WTC11 (cell line): Measurements from ENCODE around the gene GPC6. TPM values are rescaled to one million over a fixed set of nuclear protein-coding genes. Genes with fewer than 3 reads are reported as not detected.

Source experiments
- ATAC-seq: fragments of 200-7000 bp; cut with Tn5 transposase; 2 replicates; pipeline ENCODE4 v1.10.0; 2021; ENCODE audit warnings: mild to moderate bottlenecking, moderate library complexity
- CTCF ChIA-PET: fragments of 300-600 bp; sonication (Branson Sonifier 250); formaldehyde crosslinking; loops from one replicate; lab custom pipeline; 2021; ENCODE audit warnings: antibody characterized with exemption; lab: Charles Lee
- POLR2A ChIA-PET: fragments of 350-600 bp; sonication (Branson Sonifier 250); formaldehyde crosslinking; loops from one replicate; lab custom pipeline; 2021; ENCODE audit warnings: antibody characterized with exemption; lab: Charles Lee
- DNase-seq: peaks from one replicate; pipeline ENCODE4 v3.0.0; 2021; ENCODE audit warnings: low spot score
- H3K27ac Mint-ChIP-seq: 2 replicates; pipeline ENCODE4 v1.8.0; 2021; ENCODE audit warnings: mixed read lengths
- H3K27me3 Mint-ChIP-seq: 2 replicates; pipeline ENCODE4 v1.8.0; 2021; ENCODE audit warnings: low read depth, mild to moderate bottlenecking, moderate library complexity, mixed read lengths
- H3K36me3 Mint-ChIP-seq: 2 replicates; pipeline ENCODE4 v1.8.0; 2021; ENCODE audit warnings: mixed read lengths
- H3K4me1 Mint-ChIP-seq: 2 replicates; pipeline ENCODE4 v1.8.0; 2022; ENCODE audit warnings: mixed read lengths
- H3K4me3 Mint-ChIP-seq: 2 replicates; pipeline ENCODE4 v1.8.0; 2021; ENCODE audit warnings: mild to moderate bottlenecking, moderate library complexity, mixed read lengths
- H3K9me3 Mint-ChIP-seq: 2 replicates; pipeline ENCODE4 v1.8.0; 2021; ENCODE audit warnings: mixed read lengths
- EMX1 ChIP-seq: fragments of 250-450 bp; sonication (Bioruptor Pico); IDR thresholded peaks from 2 replicates; pipeline ENCODE4 v1.8.0; 2021; ENCODE audit warnings: mild to moderate bottlenecking
- ETV6 ChIP-seq: sonication (generic); formaldehyde crosslinking; IDR thresholded peaks from 2 replicates; pipeline ENCODE4 v1.8.1; 2022; ENCODE audit warnings: mild to moderate bottlenecking, missing genetic modification reagents
- HMGA2 ChIP-seq: fragments of 250-450 bp; sonication (Bioruptor Pico); IDR thresholded peaks from 2 replicates; pipeline ENCODE4 v1.4.0; 2021; ENCODE audit warnings: mild to moderate bottlenecking, moderate library complexity
- NR3C1 ChIP-seq: sonication (generic); formaldehyde crosslinking; conservative IDR thresholded peaks from 2 replicates; pipeline ENCODE4 v1.8.1; 2023; ENCODE audit warnings: low read depth, mild to moderate bottlenecking, missing genetic modification reagents
- TEAD4 ChIP-seq: sonication (generic); formaldehyde crosslinking; IDR thresholded peaks from 2 replicates; pipeline ENCODE4 v1.8.0; 2022; ENCODE audit warnings: mild to moderate bottlenecking, missing genetic modification reagents
- ZNF138 ChIP-seq: sonication (generic); formaldehyde crosslinking; conservative IDR thresholded peaks from 2 replicates; pipeline ENCODE4 v1.8.1; 2022; ENCODE audit warnings: mild to moderate bottlenecking, moderate library complexity, missing genetic modification reagents
- total RNA-seq: library from RNA; stranded (reverse); gene quantifications from 3 replicates; pipeline ENCODE4 v1.2.3, GENCODE V29; 2021
- TF ChIP-seq, protein P1 (sequence below): sonication (generic); formaldehyde crosslinking; IDR thresholded peaks from 2 replicates; pipeline ENCODE4 v1.8.1; 2023; ENCODE audit warnings: mild to moderate bottlenecking, moderate library complexity, missing genetic modification reagents
- TF ChIP-seq, protein P2 (sequence below): sonication (generic); formaldehyde crosslinking; IDR thresholded peaks from 2 replicates; pipeline ENCODE4 v1.8.1; 2022; ENCODE audit warnings: mild to moderate bottlenecking, missing genetic modification reagents, moderate library complexity, borderline replicate concordance
- TF ChIP-seq, protein P3 (sequence below): fragments of 250-450 bp; sonication (Bioruptor Pico); conservative IDR thresholded peaks from 2 replicates; pipeline ENCODE4 v1.9.0; 2021; ENCODE audit warnings: mild to moderate bottlenecking
- TF ChIP-seq, protein P4 (sequence below): fragments of 250-450 bp; sonication (Bioruptor Pico); IDR thresholded peaks from 2 replicates; pipeline ENCODE4 v1.9.0; 2021; ENCODE audit warnings: mild to moderate bottlenecking, borderline replicate concordance
- TF ChIP-seq, protein P5 (sequence below): sonication (generic); formaldehyde crosslinking; IDR thresholded peaks from 2 replicates; pipeline ENCODE4 v1.8.1; 2022; ENCODE audit warnings: low read depth, missing genetic modification reagents, borderline replicate concordance
- TF ChIP-seq, protein P6 (sequence below): fragments of 250-450 bp; sonication (Bioruptor Pico); IDR thresholded peaks from 2 replicates; pipeline ENCODE4 v2.1.2; 2022; ENCODE audit warnings: mild to moderate bottlenecking, moderate library complexity
- TF ChIP-seq, protein P7 (sequence below): sonication (generic); formaldehyde crosslinking; IDR thresholded peaks from 2 replicates; pipeline ENCODE4 v1.8.0; 2022; ENCODE audit warnings: mild to moderate bottlenecking, missing genetic modification reagents

Gene GPC6
- total RNA-seq, 1 experiment from 2014 or later: 19.5 TPM

DNA sequence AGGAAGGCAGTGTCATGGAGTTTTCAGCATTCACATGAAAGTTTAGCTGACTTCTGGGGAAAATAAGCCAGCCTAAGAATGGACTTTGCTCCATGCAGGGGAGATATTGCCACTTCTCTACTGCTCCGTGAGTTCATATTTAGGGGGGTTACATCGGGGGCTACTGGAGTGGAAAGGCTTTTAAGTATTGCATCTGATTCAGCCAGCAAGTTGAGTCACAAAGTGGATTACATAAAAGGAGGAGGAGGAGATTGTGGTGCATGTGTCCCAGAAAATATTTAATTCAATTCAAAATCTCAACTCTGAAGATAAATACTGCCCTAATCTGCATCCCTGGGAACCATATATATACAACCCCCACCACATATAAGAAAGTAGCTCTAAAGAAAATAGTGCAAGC is 635.7 kb downstream of the GPC6 start (continued):
- TF ChIP-seq, protein P1, sequence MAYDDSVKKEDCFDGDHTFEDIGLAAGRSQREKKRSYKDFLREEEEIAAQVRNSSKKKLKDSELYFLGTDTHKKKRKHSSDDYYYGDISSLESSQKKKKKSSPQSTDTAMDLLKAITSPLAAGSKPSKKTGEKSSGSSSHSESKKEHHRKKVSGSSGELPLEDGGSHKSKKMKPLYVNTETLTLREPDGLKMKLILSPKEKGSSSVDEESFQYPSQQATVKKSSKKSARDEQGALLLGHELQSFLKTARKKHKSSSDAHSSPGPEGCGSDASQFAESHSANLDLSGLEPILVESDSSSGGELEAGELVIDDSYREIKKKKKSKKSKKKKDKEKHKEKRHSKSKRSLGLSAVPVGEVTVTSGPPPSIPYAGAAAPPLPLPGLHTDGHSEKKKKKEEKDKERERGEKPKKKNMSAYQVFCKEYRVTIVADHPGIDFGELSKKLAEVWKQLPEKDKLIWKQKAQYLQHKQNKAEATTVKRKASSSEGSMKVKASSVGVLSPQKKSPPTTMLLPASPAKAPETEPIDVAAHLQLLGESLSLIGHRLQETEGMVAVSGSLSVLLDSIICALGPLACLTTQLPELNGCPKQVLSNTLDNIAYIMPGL (CRISPR knock-in tag): no peak
- TF ChIP-seq, protein P2, sequence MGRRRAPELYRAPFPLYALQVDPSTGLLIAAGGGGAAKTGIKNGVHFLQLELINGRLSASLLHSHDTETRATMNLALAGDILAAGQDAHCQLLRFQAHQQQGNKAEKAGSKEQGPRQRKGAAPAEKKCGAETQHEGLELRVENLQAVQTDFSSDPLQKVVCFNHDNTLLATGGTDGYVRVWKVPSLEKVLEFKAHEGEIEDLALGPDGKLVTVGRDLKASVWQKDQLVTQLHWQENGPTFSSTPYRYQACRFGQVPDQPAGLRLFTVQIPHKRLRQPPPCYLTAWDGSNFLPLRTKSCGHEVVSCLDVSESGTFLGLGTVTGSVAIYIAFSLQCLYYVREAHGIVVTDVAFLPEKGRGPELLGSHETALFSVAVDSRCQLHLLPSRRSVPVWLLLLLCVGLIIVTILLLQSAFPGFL (CRISPR knock-in tag): no peak
- no peak for TF ChIP-seq ETV6
- TF ChIP-seq, protein P3, sequence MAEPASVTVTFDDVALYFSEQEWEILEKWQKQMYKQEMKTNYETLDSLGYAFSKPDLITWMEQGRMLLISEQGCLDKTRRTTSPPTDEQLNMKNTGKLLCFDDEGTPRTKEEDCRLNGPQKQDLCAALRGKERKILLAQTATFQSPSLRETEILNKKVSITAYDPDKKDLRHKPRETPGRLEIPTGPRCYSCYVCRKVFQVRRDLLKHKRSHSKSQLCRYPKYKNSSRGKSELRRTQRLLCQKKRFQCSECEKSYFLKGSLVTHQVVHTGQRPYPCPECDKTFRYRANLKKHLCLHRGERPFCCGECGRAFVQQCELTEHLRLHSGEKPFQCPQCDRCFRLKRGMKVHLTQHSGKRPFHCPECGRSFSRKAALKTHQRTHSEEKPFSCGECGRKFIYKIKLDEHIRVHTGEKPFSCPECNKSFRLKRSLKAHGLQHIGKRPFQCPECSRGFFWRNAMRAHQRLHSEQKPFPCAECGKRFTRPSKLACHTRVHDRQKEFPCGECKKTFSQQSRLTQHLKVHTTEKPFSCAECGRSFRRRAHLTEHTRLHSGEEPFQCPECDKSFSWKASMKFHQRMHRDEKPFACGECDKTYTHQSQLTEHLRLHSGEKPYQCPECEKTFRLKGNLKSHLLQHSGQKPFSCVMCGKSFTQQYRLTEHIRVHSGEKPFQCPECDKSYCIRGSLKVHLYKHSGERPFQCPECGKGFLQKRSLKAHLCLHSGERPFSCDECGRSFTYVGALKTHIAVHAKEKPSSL (CRISPR knock-in tag): no peak
- no peak for TF ChIP-seq EMX1
- TF ChIP-seq, protein P4, sequence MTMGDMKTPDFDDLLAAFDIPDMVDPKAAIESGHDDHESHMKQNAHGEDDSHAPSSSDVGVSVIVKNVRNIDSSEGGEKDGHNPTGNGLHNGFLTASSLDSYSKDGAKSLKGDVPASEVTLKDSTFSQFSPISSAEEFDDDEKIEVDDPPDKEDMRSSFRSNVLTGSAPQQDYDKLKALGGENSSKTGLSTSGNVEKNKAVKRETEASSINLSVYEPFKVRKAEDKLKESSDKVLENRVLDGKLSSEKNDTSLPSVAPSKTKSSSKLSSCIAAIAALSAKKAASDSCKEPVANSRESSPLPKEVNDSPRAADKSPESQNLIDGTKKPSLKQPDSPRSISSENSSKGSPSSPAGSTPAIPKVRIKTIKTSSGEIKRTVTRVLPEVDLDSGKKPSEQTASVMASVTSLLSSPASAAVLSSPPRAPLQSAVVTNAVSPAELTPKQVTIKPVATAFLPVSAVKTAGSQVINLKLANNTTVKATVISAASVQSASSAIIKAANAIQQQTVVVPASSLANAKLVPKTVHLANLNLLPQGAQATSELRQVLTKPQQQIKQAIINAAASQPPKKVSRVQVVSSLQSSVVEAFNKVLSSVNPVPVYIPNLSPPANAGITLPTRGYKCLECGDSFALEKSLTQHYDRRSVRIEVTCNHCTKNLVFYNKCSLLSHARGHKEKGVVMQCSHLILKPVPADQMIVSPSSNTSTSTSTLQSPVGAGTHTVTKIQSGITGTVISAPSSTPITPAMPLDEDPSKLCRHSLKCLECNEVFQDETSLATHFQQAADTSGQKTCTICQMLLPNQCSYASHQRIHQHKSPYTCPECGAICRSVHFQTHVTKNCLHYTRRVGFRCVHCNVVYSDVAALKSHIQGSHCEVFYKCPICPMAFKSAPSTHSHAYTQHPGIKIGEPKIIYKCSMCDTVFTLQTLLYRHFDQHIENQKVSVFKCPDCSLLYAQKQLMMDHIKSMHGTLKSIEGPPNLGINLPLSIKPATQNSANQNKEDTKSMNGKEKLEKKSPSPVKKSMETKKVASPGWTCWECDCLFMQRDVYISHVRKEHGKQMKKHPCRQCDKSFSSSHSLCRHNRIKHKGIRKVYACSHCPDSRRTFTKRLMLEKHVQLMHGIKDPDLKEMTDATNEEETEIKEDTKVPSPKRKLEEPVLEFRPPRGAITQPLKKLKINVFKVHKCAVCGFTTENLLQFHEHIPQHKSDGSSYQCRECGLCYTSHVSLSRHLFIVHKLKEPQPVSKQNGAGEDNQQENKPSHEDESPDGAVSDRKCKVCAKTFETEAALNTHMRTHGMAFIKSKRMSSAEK (CRISPR knock-in tag): no peak
- TF ChIP-seq TEAD4 (CRISPR knock-in tag): no peak

DNA sequence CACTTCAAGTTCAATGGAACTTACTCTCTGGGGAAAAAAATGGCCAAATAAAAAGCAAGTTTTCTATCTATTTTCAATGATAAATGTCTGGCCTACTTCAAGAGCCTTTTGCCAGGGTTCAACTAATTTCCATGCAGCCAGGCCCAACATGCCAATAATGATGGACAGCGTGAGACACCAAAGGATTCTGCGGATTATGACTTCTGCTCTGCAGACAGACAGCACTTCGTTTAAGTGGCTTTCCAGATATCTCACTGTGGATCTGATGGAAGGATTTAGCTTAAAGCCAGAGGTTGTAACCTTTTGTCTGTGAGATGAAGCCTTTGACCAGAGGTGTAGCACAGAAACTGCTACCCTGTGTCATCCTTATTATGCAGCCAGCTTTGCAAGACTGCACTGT is 638.6 kb downstream of the GPC6 start:
- no peaks in the 10 kb centered on the region for H3K27me3 Mint-ChIP-seq
- no peak for DNase-seq
- CTCF ChIA-PET: no interaction called here

More for the DNA sequence above, 638.6 kb downstream of the GPC6 start:
- H3K9me3 Mint-ChIP-seq: no peaks in the 10 kb centered on the region
- H3K4me1 Mint-ChIP-seq: peaks cover 8% of the 10 kb centered on the region; the same call in 1 of the 2 replicates
- no peak for TF ChIP-seq NR3C1
- TF ChIP-seq, protein P5, sequence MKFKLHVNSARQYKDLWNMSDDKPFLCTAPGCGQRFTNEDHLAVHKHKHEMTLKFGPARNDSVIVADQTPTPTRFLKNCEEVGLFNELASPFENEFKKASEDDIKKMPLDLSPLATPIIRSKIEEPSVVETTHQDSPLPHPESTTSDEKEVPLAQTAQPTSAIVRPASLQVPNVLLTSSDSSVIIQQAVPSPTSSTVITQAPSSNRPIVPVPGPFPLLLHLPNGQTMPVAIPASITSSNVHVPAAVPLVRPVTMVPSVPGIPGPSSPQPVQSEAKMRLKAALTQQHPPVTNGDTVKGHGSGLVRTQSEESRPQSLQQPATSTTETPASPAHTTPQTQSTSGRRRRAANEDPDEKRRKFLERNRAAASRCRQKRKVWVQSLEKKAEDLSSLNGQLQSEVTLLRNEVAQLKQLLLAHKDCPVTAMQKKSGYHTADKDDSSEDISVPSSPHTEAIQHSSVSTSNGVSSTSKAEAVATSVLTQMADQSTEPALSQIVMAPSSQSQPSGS (CRISPR knock-in tag): no peak
- TF ChIP-seq, protein P6, sequence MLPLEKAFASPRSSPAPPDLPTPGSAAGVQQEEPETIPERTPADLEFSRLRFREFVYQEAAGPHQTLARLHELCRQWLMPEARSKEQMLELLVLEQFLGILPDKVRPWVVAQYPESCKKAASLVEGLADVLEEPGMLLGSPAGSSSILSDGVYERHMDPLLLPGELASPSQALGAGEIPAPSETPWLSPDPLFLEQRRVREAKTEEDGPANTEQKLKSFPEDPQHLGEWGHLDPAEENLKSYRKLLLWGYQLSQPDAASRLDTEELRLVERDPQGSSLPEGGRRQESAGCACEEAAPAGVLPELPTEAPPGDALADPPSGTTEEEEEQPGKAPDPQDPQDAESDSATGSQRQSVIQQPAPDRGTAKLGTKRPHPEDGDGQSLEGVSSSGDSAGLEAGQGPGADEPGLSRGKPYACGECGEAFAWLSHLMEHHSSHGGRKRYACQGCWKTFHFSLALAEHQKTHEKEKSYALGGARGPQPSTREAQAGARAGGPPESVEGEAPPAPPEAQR (CRISPR knock-in tag): no peak
- TF ChIP-seq, protein P7, sequence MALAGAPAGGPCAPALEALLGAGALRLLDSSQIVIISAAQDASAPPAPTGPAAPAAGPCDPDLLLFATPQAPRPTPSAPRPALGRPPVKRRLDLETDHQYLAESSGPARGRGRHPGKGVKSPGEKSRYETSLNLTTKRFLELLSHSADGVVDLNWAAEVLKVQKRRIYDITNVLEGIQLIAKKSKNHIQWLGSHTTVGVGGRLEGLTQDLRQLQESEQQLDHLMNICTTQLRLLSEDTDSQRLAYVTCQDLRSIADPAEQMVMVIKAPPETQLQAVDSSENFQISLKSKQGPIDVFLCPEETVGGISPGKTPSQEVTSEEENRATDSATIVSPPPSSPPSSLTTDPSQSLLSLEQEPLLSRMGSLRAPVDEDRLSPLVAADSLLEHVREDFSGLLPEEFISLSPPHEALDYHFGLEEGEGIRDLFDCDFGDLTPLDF (CRISPR knock-in tag): no peak
- TF ChIP-seq HMGA2 (CRISPR knock-in tag): no peak
- TF ChIP-seq ZNF138: no peak
- no peaks in the 10 kb centered on the region for H3K36me3 Mint-ChIP-seq
- H3K4me3 Mint-ChIP-seq: no peak overlapping the region
- no peak for ATAC-seq
- H3K27ac Mint-ChIP-seq: no peak overlapping the region
- POLR2A ChIA-PET: no interaction called here
